Brain pericyte (primary cell): ENCODE measurements around the gene NMT2.

Source experiments
- DNase-seq: peaks from one replicate; pipeline ENCODE4 v3.0.0-alpha.2; 2012; ENCODE audit warnings: low read depth, low spot score

NMT2 gene

DNA sequence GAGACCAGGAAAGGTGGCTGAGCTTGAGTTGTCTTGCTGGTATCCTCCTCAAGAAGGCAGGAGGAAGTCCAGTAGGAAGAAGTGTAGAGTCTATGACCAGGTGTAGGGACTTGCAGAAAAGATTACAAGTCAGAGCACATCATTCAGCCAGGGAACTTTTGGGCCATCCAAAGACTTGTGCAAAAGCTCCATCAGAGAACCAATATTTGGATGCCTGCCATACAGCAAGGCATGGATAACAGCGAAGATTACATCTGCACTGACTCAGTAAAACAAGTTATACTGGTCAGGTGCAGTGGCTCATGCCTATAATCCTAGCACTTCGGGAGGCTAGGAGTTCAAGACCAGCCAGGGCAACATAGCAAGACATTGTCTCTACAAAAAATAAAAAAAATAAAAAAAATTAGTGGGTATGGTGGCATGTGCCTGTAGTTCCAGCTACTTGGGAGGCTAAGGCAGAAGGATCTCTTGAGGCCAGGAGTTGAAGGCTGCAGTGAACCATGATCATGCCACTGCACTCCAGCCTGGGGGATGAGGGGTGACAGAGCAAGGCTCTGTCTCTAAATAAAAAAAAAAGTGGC lies 13.2 kb upstream of the NMT2 start:
- no peak for DNase-seq

GRCh38 chr10:15180736-15181135 lies 12.2 kb upstream of the NMT2 start:
- DNase-seq = no peak

DNA sequence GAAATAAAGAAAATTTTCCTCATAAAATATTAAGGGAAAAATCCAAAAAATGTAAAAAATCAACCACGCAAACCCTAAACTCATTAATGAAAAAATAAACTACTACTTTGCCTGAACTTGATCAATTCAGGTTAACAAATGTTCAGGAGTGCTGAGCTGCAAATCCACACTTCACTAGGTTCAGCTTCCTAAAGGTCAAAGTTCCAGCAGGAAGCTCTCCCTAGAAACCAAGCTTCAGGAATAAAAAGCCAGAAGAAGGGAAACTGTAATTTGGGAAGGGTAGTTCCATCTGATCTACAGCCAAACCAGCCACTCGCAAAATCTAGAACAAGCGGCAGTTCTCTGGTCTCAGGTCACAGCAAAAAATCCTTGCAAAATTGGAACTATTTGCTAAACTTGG lies 7.8 kb upstream of the NMT2 start:
- no peak for DNase-seq

DNA sequence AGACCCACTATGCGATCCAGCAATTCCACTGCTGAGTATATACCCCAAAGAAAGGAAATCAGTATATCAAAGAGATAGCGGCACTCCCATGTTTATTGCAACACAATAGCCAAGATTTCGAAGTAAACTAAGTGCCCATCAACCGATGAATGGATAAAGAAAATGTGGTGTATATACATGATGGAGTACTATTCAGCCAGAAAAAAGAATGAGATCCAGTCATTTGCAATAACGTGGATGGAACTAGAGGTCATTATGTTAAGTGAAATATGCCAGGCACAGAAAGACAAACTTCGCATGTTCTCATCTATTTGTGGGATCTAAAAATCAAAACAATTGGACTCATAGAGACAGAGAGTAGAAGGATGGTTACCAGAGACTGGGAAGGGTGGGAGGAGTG lies 7.1 kb upstream of the NMT2 start:
- no peak for DNase-seq

DNA sequence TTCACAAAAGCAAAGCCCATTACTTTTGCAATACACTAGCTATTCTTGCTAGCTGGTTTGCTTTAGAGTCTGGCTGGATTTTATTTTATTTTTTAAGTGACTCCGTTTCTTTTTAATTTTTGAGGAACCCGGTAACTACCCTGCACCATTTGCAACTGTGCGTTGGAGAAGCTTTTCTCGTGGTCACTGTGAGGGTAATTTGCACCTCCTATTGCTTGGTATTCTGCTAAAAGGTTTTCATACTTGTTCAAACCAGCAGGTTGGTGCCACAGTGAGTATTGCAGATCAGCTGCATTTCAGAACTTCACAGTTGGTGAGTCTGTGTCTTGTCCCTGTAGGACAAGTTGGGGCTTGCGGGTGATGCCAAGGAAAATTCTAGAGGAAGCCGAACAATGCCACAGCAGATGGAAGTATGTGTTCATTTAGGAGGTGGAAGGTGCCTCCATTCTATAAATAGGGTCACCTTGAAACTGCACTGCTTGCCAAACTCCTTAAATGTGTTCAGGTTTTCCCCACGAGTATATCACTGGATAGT lies 3.9 kb upstream of the NMT2 start:
- no peak for DNase-seq

DNA sequence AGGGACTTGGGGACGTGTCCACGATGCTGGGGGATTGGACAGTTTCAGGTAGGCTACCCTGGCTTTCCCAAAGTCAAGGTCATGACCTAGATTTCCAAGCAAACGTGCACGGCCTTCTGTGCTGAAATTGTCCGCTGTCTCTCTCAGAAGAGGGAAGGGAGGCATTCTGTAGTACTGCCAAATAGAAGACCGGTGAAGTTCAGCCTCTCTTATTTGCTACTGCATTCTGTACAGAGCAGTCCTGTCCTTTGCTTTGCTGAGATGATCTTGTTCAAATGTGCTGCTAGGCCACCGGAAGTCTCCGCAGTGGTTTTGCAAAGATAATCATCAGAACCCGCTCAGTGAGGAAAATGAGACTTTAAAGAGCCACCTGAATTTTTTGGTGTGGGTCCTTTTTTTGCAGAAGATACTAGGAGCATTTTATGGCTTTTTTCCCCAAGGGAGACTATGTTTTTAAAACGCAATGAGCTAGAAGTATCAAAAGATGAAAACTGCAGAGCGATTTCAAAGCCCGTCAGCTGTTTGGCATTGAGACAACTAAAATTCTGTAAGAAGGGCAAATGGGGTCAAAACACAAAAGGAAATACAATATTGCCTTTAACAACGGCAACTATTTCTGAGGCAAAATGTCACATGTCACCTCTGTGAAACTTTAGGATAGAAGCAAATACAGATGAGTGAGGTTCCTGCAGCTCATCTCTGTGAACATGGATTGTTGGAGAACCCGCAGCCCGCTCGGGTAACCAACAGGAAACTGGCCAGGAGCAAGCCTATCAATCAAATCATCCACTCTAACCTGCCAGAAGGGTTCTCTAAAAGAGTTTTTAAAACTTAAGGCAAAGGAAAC lies 1.3 kb upstream of the NMT2 start:
- DNase-seq = no peak

GRCh38 chr10:15168786-15169554 lies 477 bp upstream of the NMT2 start:
- DNase-seq = peak; percentile 79

DNA sequence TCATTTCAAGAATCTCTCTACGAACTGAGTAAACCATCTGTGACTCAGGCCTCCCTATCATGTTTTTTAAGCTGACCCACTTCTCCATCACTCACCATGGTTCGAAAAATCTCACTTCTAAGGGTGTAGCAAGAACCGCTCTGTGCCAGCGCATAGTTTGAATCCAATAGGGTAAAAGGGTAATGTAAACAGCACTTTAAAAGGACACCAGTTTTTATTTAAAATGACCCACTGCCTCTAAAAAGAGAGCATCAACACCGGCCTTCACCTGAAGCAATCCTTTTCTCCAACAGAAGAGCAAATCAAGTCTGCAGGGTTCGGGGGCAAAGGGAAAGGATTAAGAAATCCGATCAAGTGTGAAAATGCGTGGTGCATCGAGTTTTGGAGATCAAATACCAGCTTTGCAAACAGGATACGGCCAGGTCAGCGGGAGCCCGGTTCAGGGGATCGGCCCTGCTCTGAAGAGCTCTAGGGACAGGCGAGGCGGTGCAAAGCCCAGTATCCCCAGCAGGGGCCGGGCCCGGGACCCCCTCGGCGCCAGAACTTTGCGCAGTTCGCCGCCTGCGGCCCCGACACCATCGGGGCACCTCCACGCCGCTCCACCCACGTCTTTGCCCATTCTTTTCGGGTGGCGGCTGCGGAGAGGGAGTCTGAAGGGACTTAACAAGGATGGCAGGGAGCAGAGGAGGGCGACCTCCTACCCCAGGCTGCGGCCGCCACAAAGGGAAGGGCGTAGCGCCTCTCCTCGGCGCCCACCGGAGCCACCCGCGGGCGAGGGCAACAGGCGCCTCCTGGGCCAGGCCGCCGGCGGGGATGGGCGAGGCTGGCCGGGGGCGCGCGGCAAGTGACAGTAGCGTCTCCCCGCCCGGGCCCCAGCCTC lies 842 bp downstream of the NMT2 start:
- no peak for DNase-seq

- no peak for DNase-seq
These were observed 2.2 kb downstream of the NMT2 start for GRCh38 chr10:15166325-15166724.

- no peak for DNase-seq
These were observed 5.2 kb downstream of the NMT2 start for GRCh38 chr10:15163253-15163828.

DNA sequence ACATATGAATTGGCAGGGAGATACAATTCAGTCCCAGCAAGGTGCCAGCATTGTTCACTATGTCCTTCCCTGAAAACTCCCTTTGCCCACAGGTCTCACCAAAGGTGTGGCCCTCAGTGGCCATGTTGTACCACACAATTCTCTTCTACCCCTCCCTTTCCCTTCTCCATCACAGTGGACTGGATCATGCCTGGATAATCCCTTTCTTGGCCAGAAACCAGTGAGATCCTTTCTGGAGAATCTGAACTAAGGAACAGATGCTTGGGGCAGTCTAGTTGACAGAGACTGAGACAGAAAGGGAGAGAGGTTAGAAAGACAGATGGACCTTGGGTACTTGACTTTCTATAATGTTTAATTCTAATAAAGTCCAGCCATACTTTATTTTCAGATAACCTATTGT lies 9.5 kb downstream of the NMT2 start:
- no peak for DNase-seq

- no peak for DNase-seq
These were observed 10.0 kb downstream of the NMT2 start for GRCh38 chr10:15158448-15158847.

GRCh38 chr10:15155978-15156656 lies 12.4 kb downstream of the NMT2 start:
- no peak for DNase-seq

DNA sequence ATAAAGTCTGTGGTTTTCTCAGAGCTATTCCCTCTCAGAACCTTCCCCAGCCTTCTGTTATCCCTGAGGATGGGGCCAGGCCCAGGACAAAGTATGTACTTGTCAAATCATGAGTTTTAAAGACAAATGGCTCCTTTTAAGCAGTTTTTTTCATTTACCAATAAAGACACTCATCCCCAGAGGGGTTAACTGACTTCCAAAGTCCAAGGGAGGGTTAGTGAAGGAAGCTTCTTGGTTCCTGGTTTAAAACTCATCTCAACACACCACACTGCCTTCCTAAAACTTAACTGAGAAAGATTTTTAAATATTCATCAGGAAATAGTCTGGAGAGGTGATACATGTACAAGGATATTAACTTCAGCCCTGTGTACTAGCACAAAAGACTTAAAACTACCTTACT lies 15.9 kb downstream of the NMT2 start:
- DNase-seq = no peak

DNA sequence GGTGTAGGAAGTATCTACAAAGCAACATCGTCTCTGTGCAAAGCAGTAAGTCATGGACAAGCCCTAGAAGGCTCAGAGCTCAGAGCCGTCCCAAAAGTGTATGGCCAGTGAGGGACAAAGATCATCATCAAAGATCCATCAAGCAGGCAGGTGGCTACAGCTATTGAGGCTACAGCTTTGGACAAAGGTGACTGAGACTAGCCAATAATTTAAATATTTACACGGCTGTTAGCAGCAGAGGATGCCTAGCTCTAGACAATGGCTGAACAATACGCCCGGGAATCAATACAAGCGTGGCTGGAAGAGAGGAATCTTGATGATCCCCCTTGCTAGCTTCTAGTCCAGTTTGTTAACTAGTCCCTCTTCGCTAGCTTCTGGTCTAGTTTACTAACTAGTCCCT lies 17.9 kb downstream of the NMT2 start:
- DNase-seq = no peak

DNA sequence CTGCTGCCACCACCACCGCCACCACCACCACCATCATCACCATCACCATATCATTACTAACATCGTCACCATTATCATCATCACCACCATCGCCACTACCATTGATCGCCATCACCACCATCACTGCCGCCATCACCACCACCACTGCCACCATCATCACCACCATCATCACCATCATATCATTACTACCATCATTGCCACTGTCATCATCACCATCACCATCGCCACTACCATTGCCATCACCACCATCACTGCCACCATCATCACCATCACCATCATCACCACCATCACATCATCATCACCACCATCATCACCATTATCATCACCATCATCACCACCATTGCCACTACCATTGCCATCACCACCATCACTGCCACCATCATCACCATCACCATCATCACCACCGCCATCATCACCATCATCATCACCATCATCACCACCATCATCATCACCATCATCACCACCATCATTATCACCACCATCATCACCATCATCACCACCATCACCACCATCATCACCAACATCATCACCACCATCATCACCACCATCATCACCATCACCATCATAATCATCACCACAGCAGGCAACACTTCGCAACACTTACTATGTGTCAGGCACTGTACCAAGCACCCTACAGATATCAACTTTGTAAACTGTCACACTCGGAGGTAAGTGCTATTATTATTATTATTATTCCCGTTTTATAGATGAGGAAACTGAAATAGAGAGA lies 19.3 kb downstream of the NMT2 start:
- no peak for DNase-seq

DNA sequence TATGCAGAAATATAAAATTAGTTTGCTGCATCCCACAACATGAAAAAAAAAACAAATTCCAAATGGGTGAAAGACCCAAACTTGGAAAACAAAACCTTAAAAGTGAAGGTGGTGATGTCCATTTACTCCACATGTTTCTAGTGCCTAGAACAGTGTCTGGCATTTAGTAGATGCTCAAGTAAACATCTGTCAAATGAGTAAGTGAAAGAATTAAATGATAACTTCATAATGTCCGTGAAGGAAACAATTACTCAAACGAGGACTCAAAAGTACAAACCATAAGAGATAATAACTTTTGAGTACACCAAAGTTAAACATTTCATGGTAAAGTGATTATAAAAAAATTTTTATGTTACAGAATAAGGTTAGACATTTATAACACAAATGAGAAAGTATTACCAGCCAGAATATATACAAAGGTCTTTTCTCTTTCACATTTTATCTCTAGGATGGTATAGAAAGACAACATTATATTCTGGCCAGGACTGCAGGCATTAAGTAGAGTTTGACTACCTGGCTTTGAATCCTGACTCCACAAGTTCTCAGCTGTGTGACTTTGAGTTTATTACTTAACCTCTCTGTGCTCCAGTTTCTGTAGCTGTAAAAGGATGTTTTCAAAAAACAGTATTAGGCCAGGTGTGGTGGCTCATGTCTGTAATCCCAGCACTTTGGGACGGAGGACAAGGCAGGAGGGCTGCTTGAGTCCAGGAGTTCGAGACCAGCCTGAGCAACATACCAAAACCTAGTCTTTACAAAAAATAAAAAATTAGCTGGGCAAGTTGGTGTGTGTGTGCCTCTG lies 20.7 kb downstream of the NMT2 start:
- no peak for DNase-seq

DNA sequence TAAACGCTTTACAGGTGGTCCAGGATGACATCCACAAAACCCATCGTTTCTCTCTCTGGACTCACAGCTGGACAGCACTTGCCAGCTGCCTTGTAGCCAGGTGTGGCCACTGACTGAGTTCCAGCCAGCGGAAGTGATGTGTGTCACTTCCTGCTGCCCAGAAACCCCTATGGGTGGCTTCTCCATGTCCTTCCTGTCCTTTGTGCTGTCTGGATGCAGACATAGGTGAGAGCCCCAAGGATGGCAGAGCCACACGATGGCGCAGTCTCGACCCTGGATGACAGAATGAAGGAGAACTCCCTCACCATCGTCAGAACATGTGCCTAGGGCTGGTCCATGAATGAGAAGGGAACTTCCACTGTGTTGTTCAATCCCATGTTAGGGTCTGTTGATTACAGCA lies 22.1 kb downstream of the NMT2 start:
- DNase-seq = no peak

- DNase-seq = no peak
These were observed 23.7 kb downstream of the NMT2 start for GRCh38 chr10:15144788-15145187.
